ENCODE results near the gene BST2. TPM values are rescaled to one million over a fixed set of nuclear protein-coding genes. Genes with fewer than 3 reads are reported as not detected.

Gene BST2
- total RNA-seq, 4 donors from 2014 or later: 4.1 to 66.8 (median 31.0) TPM

DNA sequence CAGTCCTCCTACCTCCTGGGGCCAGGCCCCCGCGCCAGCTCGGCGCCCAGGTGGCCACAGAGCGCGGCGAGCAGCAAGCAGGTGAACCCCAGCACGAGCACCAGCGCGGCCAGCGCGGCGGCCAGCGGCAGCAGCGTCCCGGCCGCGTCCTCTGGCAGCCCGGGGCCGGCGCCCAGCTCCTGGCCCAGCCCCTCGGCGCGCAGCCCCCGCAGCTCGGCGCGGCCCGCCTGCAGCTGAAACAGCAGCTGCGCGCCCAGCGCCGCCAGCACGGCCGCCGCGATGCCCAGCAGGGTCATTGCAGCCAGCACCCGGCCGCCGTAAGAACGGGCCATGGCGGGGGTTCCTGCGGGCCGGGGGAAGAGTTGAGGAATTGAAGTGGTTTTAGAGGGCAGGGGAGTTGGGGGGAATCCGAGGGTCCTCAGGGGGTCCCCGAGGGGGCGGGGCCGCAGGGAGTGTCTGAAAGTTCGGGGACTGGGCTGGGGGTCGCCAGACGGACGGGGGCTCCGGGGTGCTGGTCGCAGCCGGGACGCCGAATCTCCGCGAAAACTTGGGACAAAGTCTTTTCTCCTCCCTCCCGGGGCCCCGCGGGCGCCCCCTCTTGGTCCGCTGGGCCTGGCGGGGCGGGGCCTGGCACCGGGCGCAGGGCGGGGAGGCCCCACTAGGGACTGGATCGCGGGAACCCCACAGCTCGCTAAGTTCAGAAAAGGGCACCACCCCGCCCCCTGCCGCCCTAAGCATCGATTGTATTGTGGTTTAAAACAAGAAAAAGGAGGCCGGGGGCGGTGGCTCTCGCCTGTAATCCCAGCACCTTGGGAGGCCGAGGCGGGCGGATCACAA, 42.9 kb upstream of the BST2 start, which contains the start of gene TMEM221:
Gene TMEM221 (minus strand): TSS at position 538 of the 837 bp plus-strand sequence. CDS start 206 bp downstream, at position 332.
- intact Hi-C loops (cut with DNase I): no loop called here
- H3K4me3 ChIP-seq: peak within 1 kb of the TSS; percentile 28 to 70 (median 49)
- TF ChIP-seq, protein P1, sequence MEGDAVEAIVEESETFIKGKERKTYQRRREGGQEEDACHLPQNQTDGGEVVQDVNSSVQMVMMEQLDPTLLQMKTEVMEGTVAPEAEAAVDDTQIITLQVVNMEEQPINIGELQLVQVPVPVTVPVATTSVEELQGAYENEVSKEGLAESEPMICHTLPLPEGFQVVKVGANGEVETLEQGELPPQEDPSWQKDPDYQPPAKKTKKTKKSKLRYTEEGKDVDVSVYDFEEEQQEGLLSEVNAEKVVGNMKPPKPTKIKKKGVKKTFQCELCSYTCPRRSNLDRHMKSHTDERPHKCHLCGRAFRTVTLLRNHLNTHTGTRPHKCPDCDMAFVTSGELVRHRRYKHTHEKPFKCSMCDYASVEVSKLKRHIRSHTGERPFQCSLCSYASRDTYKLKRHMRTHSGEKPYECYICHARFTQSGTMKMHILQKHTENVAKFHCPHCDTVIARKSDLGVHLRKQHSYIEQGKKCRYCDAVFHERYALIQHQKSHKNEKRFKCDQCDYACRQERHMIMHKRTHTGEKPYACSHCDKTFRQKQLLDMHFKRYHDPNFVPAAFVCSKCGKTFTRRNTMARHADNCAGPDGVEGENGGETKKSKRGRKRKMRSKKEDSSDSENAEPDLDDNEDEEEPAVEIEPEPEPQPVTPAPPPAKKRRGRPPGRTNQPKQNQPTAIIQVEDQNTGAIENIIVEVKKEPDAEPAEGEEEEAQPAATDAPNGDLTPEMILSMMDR (IDR thresholded peaks at IDR 0.05): peak in 5 of 6 experiments; percentile 20 to 64 (median 43)
- no peak for TF ChIP-seq POLR2A (IDR thresholded peaks at IDR 0.05)
- no peaks in the 10 kb centered on the region for H3K36me3 ChIP-seq
- H3K27me3 ChIP-seq: peaks cover 0 to 22% (median 0%) of the 10 kb centered on the region in 4 donors
- 0% methylated on average over 1 to 2 of the region's 81 CpGs for WGBS, 2 donors
- H3K9me3 ChIP-seq: peaks cover 0 to 3% (median 0%) of the 10 kb centered on the region in 3 donors
- H3K27ac ChIP-seq: peak within 1 kb of the TSS in 3 of 4 donors; percentile 14 to 44 (median 33)
- no peak for DNase-seq
- H3K4me1 ChIP-seq: peaks cover 3 to 39% (median 6%) of the 10 kb centered on the region in 3 donors

DNA sequence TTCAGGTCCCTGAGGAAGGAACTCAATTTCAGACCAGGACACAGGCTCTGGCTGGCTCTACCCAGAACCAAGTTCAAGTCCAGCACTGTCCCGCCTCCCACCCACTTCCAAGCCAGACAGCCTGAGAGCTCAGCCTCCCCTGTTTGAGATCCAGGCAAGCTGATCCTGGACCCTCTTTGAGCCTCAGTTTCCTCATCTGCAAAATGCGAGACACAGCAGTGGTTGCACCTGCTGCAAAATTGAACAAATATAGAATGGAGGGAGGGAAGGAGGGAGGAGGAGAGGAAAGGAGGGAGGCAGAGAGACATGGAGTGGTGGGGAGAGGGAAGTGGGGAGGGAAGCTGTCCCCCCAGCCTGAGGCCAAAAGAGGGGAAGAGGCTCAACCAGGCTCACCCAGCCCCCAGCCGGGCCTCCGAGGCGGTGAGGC, 42.3 kb upstream of the BST2 start:
- H3K4me1 ChIP-seq: peaks cover 3 to 37% (median 6%) of the 10 kb centered on the region in 3 donors
- no peak for TF ChIP-seq POLR2A (IDR thresholded peaks at IDR 0.05)
- TF ChIP-seq, protein P1 (IDR thresholded peaks at IDR 0.05): no peak
- DNase-seq: no peak
- peaks cover 0 to 19% (median 0%) of the 10 kb centered on the region in 4 donors for H3K27me3 ChIP-seq
- H3K9me3 ChIP-seq: no peaks in the 10 kb centered on the region
- intact Hi-C loops (cut with DNase I): no loop called here
- 20 to 34% methylated on average over 4 to 5 of the region's 5 CpGs for WGBS, 2 donors
- peak overlapping the region in 3 of 4 donors; percentile 46 to 70 (median 52) for H3K4me3 ChIP-seq
- no peaks in the 10 kb centered on the region for H3K36me3 ChIP-seq
- H3K27ac ChIP-seq: peak overlapping the region in 1 of 4 donors; percentile 44

DNA sequence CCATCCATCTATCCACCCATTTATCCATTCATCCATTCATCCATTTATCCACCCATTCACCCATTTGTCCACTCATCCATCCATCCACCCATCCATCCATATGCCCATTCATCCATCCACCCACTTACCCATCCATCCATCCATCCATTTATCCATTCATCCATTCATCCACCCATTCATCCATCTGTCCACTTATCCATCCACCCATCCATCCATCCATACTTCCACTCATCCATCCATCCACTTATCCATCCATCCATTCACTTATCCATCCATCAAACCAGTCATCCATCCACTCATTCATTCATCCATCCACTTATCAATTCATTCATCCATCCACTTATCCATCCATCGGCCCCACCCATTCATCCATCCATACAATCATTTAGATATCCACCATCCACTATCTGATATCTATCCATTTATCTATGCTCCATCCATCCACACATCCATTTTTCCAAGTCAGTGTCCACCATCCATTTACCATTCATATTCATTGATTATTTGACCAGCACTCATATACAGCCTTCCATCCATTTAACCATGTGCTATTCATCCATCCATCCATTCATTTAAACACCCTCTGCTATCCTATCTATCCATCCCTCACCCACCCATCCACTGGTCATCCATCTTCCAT, 40.2 kb upstream of the BST2 start:
- intact Hi-C loops (cut with DNase I): no loop called here
- TF ChIP-seq, protein P1 (IDR thresholded peaks at IDR 0.05): no peak
- no peak for TF ChIP-seq POLR2A (IDR thresholded peaks at IDR 0.05)
- 97 to 100% methylated on average over 1 of the region's 1 CpG for WGBS, 2 donors

DNA sequence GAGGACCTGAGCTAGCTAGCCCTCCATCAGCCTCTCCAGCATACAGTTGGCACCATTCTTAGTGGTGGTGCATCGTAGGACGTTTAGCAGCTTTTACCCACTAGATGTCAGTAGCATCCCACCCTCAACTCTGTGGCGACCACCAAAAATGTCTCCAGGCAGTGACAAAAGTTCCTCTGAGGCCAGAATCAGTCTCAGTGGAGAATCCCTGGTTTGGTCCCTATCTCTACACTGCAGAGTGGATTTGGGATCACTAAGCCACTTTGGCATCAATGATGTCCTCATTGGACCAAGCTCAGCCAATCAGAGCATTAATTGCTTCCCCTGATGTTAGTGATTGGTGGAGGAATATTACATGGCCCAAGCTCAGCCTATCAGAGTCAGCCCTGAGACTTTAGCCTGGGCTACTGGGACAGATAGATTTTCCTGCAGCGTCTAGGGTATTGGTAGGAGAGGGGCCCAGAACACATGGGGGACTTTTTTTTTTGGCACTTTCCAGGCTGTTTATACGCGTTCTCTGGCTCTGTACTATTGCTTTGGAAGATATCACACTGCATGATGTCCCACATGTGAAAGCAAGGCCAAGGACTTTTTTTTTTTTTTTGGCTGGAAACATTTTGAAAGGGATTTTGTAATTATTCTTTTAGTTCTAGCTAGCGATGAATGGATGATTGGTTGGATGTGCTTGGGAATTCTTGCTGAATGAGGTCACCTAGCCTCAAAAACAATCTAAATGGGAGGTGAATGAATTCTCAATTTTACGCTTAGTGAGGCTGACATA, 36.0 kb upstream of the BST2 start:
- no peaks in the 10 kb centered on the region for H3K36me3 ChIP-seq
- 31 to 39% methylated on average over 8 of the region's 8 CpGs for WGBS, 2 donors
- no peak overlapping the region for H3K4me3 ChIP-seq
- H3K27ac ChIP-seq: peak overlapping the region in 1 of 4 donors; percentile 34
- H3K9me3 ChIP-seq: no peaks in the 10 kb centered on the region
- no peaks in the 10 kb centered on the region for H3K4me1 ChIP-seq
- intact Hi-C loops (cut with DNase I): no loop called here
- no peaks in the 10 kb centered on the region for H3K27me3 ChIP-seq
- TF ChIP-seq POLR2A (IDR thresholded peaks at IDR 0.05): no peak
- TF ChIP-seq, protein P1 (IDR thresholded peaks at IDR 0.05): peak in 5 of 6 experiments; percentile 4 to 53 (median 31)
- DNase-seq: no peak

More for the DNA sequence above, 40.2 kb upstream of the BST2 start:
- peaks cover 0 to 15% (median 0%) of the 10 kb centered on the region in 4 donors for H3K27me3 ChIP-seq
- no peaks in the 10 kb centered on the region for H3K36me3 ChIP-seq
- no peaks in the 10 kb centered on the region for H3K9me3 ChIP-seq
- no peak overlapping the region for H3K27ac ChIP-seq
- H3K4me3 ChIP-seq: no peak overlapping the region
- peaks cover 3 to 25% (median 6%) of the 10 kb centered on the region in 3 donors for H3K4me1 ChIP-seq
- no peak for DNase-seq
